DMS153 treated with DMSO at 0.1 percent for 48 hours (cell line): ENCODE data around the gene COG5.
"Not testable (repeated sequence)": the region's sequence is repeated elsewhere in the genome, so short reads cannot be mapped to it uniquely, and the experiment has no call there.

Source experiments
- DNase-seq: peaks from one replicate; lab custom pipeline; 2025; ENCODE audit not compliant: unreplicated experiment; lab: John Stamatoyannopoulos, UW

Gene COG5

DNA sequence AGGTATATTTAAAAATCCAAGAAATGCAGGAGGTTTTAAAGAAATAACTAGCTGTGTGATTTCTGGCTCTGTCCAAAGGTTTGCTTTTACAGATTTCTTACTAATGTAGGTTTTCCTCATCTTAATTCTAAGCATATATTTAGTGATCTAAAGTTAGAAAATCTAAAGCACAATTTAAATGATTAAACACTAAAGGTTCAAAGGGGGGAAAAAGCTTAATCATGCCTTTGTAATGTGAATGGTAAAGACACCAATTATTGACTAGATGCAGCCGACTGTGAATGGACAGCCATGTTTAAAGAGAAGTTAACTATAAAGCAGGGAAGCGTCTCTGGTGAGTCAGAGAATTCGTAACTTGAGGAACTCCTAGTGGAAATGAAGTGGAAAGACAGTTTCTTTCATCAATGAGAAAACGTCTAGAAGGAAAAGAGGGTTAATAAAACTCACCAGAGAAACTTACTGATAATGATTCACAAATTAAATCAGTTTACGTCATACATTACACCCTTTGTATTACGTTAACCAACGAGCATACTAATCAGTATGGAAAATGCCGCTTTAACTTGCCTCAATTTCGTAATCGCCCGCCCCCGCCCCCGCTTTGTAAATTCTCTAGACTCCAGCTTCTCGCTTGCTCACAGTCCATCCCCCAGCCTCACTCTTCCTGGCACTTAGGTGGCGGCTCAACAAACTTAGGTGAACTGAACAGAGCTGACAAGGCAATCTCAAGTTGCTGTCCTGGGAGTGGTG is 396.1 kb downstream of the COG5 start:
- peak; percentile 15 for DNase-seq

DNA sequence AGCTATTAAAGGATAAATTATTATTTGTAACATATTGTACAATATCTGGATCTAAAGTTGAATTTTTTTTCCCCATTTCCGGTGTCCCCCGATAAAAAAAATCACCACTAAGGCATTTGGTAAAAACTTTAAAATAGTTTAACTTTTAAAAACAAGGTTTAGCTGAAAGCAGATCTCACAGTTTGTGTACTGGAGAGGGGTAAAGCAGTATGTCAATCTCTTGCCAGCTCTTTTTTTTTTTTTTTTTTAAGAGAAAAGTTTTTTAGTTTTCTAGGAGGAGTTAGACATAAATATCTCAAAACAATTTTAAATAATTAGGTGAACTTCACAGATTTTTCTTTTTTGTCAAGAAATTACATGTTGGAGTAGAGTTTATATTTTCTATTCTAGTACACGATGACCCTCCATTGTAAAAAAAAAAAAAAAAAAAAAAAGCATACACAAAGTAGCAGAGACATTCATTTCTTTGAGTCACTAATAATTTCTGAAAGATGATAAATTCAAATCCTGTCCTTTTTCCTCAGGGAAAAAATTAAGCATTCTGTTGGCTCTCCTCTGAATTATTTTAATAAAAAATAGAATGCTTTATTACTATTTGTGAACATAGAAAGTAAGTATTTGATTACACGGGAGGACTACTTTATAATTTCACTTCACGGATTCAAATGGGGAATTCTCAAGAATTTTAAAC is 396.8 kb downstream of the COG5 start:
- no peak for DNase-seq

DNA sequence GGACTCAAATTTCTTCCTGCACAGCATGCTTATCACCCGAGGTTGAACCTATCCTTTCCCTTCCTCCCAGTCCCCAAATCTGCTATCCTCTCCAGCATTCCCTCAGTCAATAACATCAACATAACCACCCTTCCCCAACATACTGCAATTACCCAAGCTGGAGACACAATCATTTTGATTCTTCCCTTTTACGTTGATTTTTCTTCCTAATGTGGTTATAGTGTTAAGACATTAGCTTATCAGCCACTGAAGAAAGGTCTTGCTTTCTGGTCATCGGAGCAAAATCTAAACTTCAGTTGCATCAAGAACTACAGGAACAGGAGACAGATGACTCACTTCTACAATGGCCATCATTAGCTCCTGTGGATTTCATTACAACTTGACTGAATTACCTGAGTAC is 398.4 kb downstream of the COG5 start:
- no peak for DNase-seq

DNA sequence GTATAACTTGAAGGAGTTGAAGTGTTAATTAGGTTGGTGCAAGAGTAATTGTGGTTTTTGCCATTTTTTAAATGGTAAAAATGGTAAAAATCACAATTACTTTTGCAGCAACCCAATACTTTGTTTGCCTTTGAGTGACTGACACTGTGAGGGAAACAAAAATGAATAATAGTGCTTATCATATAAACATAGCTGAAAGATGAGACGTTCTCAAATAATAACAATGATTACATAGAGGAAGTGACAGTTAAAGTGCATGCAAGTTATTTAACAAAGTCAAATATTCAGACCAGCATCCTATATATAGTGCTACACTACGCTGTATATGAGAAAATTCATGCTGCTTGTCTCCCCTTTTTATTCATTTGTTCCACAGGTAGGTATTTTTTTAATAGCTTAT is 399.6 kb downstream of the COG5 start:
- DNase-seq: no peak

DNA sequence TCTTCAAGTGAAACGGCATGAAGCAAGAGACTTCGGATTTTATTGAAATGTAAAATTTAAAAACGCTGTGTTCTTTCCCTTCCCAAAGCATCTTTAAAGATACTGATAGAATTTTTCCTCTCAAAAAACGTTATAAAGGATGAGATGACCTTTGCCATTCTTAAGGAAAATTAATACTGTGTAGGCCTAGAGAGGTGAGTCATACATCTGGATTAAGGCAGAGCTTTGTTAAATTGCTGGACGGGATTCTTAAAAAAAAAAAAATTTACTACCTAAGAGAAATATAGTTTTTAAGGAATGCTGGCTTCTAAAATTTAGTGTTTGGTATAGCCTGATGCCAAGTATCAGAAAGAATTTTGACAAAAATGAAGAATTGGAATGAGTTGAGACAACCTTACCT is 401.2 kb downstream of the COG5 start:
- DNase-seq: no peak

DNA sequence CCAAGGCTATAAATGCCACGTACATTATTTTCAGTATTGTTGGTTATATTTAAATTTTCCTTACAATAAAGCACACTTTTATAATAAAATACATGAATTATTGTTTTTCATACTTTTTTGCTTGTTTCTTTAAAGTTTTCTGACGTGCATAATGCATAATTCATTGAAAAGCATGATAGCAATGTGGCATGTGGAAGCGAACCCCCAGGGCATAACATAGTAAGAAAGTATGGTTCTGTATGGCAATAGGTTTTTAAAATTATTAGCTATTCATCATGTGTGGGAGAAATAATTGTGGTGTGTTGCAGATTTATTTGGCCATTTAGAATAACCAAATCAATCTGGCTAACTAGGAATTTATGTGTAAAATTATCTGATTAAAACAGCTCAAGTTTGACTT is 402.3 kb downstream of the COG5 start:
- DNase-seq: no peak

DNA sequence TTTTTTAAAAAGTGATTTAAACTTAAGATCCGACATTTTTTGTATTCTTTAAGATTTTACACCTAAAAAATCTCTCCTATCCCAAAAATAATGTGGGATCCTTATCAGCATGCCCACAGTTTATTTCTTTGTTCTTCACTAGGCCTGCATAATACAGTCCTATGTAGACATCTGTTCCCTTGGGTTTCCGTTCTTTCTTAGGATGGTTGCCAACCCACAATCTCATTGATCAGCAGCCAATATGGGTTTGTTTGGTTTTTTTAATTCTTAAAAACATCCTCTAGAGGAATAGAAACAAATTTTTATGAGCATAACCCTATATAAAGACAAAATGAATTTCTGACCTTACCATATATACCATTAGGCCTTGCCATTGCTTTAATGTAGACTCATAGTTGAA is 403.3 kb downstream of the COG5 start:
- DNase-seq: no peak

DNA sequence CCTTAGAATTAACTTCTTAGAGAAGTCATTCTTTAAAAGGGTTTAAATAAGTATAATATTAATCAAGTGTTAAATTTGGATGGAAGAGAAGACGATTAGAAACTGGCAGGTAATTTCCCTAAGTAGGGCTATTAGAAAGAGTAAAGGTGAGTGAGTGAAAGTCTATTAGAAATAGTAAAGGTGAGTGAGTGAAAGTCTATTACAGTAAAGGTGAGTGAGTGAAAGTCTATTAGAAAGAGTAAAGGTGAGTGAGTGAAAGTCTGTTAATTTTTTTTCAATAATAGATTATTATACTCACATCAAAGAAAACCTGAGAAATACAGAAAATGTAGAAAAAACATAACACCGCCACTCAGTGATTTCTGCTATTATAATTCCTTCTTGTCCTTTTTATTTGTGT is 405.7 kb downstream of the COG5 start:
- no peak for DNase-seq

DNA sequence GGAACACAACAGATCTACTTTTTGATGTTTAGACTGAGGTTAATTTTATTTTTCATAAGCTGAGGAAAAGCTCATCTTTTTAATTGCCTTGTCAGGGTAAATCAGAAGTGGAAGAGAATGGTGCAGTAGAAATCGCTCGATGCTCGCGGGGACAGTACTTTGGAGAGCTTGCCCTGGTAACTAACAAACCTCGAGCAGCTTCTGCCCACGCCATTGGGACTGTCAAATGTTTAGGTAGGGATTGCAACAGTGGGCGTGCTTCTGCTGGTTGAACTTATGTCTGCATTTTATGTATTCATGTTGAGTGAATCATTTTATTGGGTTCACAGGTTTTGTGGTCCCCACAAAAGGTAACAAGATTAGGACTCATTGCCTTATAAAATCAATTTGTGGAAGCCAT is 406.6 kb downstream of the COG5 start:
- DNase-seq: no peak

DNA sequence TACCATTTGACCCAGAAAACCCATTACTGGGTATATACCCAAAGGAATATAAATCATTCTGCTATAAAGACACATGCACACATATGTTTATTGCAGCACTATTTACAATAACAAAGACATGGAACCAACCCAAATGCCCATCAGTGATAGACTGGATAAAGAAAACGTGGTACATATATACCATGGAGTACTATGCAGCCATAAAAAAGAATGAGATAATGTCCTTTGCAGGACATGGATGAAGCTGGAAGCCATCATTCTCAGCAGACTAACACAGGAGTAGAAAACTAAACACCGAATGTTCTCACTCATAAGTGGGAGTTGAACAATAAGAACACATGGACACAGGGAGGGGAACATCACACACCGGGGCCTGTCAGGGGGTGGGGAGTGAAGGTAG is 408.0 kb downstream of the COG5 start:
- not testable (repeated sequence) for DNase-seq

DNA sequence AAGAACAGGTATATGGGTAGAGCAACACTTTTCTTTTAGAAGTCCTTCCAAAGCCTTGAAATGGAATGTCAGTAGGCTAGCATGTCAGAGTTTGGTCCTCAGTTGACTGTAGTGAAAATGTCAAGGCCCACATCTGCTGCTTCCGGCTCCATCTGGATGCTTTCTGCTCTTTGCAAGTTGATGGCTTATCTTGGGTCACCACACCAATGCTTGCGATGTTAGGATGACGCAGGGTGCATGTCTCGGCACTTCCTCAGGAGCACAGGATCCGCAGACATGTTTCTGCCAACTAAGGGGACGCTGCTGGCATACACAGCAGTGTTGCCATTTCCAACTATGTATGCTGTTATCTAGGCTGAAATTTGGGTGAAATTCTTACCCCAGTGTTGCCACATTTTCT is 408.9 kb downstream of the COG5 start:
- no peak for DNase-seq

DNA sequence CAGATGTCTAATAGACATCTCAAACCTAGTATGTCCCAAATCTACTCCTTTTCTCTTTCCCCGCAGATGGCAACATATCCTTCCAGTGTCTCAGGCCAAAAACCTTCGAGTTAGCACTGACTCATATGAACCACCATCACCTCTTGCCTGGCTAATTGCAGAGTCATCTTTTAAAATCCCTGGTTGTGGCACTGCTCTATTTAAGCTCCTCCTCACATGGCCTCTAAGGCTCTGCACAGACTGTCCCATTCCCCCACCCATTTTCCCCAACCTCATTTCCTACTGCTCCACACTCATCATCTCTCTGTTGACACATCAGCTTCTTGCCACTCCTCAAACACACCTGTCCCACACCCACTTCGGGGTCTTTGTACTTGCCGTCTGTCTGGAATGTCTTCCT is 411.7 kb downstream of the COG5 start:
- DNase-seq: no peak
